ENCODE results near the gene HTRA1. TPM values are rescaled to one million over a fixed set of nuclear protein-coding genes. Genes with fewer than 3 reads are reported as not detected.

HTRA1 gene
- total and polyA plus RNA-seq, 12 donors = 8.5 to 167 (median 78.0) TPM

DNA sequence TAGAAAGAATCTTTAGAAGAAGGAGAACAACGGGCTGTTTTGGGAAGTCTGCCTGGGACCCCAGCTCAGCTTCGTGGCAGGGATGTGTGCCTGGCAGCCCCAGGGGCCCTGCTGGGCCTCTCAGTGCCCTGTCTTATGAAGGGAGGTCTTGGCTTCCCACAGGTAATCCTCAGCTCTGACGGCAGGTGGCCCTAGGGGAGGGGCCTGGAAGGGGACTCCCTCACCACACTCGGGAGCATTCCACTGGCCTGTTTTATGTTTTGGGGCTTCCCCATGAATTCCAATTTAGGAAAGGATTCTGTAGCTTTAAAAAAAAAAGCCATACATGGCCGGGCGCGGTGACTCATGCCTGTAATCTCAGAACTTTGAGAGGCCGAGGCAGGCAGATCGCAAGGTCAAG, 96.2 kb downstream of the HTRA1 start:
- Histone ChIP-seq H3K4me1 (replicated peaks in 1 of 2) (no peaks in the 10 kb centered on the region), H3K27me3 (peaks cover 8% of the 10 kb centered on the region), H3K9me3 (replicated peaks in 1 of 3) (no peaks in the 10 kb centered on the region), H3K27ac (no peak overlapping the region), H3K36me3 (replicated peaks in 1 of 2) (no peaks in the 10 kb centered on the region), H3K4me3 (no peak overlapping the region)
- intact Hi-C loops (cut with DNase I) = loop anchor here in 1 of 2 donors (10.0 kb wide), 1 partner anchor 93 kb away; the partner anchor contains the start of gene HTRA1
- peak in 1 of 7 donors; percentile 7 for DNase-seq
- WGBS, 4 donors = 17 to 30% (median 24%) methylated on average over 9 of the region's 9 CpGs
- TF ChIP-seq, protein P1, sequence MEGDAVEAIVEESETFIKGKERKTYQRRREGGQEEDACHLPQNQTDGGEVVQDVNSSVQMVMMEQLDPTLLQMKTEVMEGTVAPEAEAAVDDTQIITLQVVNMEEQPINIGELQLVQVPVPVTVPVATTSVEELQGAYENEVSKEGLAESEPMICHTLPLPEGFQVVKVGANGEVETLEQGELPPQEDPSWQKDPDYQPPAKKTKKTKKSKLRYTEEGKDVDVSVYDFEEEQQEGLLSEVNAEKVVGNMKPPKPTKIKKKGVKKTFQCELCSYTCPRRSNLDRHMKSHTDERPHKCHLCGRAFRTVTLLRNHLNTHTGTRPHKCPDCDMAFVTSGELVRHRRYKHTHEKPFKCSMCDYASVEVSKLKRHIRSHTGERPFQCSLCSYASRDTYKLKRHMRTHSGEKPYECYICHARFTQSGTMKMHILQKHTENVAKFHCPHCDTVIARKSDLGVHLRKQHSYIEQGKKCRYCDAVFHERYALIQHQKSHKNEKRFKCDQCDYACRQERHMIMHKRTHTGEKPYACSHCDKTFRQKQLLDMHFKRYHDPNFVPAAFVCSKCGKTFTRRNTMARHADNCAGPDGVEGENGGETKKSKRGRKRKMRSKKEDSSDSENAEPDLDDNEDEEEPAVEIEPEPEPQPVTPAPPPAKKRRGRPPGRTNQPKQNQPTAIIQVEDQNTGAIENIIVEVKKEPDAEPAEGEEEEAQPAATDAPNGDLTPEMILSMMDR (IDR thresholded peaks at IDR 0.05) = no peak
- TF ChIP-seq POLR2A (IDR thresholded peaks at IDR 0.05) = no peak

GRCh38 chr10:122558452-122558851, 97.1 kb downstream of the HTRA1 start:
- Histone ChIP-seq H3K9me3 (replicated peaks in 1 of 3) (no peaks in the 10 kb centered on the region), H3K36me3 (replicated peaks in 1 of 2) (no peaks in the 10 kb centered on the region), H3K27me3 (peaks cover 8% of the 10 kb centered on the region), H3K4me1 (replicated peaks in 1 of 2) (no peaks in the 10 kb centered on the region), H3K27ac (no peak overlapping the region), H3K4me3 (no peak overlapping the region)
- WGBS, 4 donors = 55 to 79% (median 60%) methylated on average over 1 to 5 of the region's 5 CpGs
- TF ChIP-seq POLR2A (IDR thresholded peaks at IDR 0.05) = no peak
- TF ChIP-seq, protein P1 (IDR thresholded peaks at IDR 0.05) = no peak
- intact Hi-C loops (cut with DNase I) = loop anchor here in 1 of 2 donors (10.0 kb wide), 1 partner anchor 94 kb away; the partner anchor contains the start of gene HTRA1
- no peak for DNase-seq

- Histone ChIP-seq H3K4me3 (no peak overlapping the region), H3K36me3 (replicated peaks in 1 of 2) (no peaks in the 10 kb centered on the region), H3K9me3 (replicated peaks in 1 of 3) (no peaks in the 10 kb centered on the region), H3K27ac (no peak overlapping the region), H3K27me3 (peaks cover 16% of the 10 kb centered on the region), H3K4me1 (replicated peaks in 1 of 2) (no peaks in the 10 kb centered on the region)
- no peak for DNase-seq
- 54 to 68% (median 57%) methylated on average over 2 of the region's 2 CpGs for WGBS, 4 donors
- intact Hi-C loops (cut with DNase I) = loop anchor here in 1 of 2 donors (10.0 kb wide), 1 partner anchor 94 kb away; the partner anchor contains the start of gene HTRA1
- no peak for TF ChIP-seq POLR2A (IDR thresholded peaks at IDR 0.05)
Observed at GRCh38 chr10:122559228-122559627, 97.9 kb downstream of the HTRA1 start.

DNA sequence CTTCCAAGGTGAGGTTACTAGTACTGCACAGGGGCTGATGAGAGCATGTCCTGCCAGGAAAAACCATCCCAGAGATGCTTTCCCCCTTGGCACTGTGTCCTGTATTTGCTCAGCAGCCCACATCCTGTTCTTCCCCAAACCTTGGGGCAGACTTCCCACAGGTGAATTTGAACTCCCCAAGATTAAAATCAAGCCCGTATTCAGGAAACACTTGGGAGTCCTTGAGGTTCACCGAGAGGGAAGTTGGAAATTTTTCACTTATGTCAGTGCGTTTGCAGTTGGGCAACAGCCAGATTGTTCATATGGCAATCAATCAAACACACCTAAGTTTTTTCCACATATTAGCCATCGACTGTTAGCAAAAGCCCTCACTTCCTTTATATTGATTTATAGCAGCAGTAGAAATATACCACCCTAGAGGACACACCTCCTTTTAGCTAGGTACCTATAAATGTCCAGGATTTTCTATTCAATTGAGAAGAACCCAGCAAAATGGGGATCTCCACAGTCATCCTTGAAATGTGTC, 99.0 kb downstream of the HTRA1 start, which contains the start of gene DMBT1:
DMBT1 (plus strand) TSS at position 476 of the 526 bp plus-strand sequence; CDS start at position 493, 17 bp downstream.
- Histone ChIP-seq H3K4me1 (replicated peaks in 1 of 2) (no peaks in the 10 kb centered on the region), H3K4me3 (no peak within 1 kb of the TSS), H3K27me3 (peaks cover 16% of the 10 kb centered on the region), H3K9me3 (replicated peaks in 1 of 3) (no peaks in the 10 kb centered on the region), H3K36me3 (replicated peaks in 1 of 2) (no peaks in the 10 kb centered on the region), H3K27ac (no peak within 1 kb of the TSS)
- TF ChIP-seq, protein P1 (IDR thresholded peaks at IDR 0.05) = no peak
- TF ChIP-seq POLR2A (IDR thresholded peaks at IDR 0.05) = no peak
- no peak for DNase-seq
- 12 to 25% (median 21%) methylated on average over 4 of the region's 4 CpGs for WGBS, 4 donors
- intact Hi-C loops (cut with DNase I) = loop anchor here in 1 of 2 donors (5.0 kb wide), 1 partner anchor 263 kb away; no protein-coding TSS in a partner anchor

- H3K9me3 ChIP-seq (replicated peaks in 1 of 3) = no peaks in the 10 kb centered on the region
- peaks cover 16% of the 10 kb centered on the region for H3K27me3 ChIP-seq
- no peak for DNase-seq
- WGBS, 4 donors = 28 to 56% (median 32%) methylated on average over 6 of the region's 6 CpGs
- no peaks in the 10 kb centered on the region for H3K36me3 ChIP-seq (replicated peaks in 1 of 2)
- H3K27ac ChIP-seq = no peak overlapping the region
- intact Hi-C loops (cut with DNase I) = loop anchor here in 1 of 2 donors (5.0 kb wide), 1 partner anchor 264 kb away; no protein-coding TSS in a partner anchor
- no peak overlapping the region for H3K4me3 ChIP-seq
- no peaks in the 10 kb centered on the region for H3K4me1 ChIP-seq (replicated peaks in 1 of 2)
- TF ChIP-seq, protein P1 (IDR thresholded peaks at IDR 0.05) = no peak
- TF ChIP-seq POLR2A (IDR thresholded peaks at IDR 0.05) = no peak
Observed at GRCh38 chr10:122561212-122561611, 99.9 kb downstream of the HTRA1 start.
